WERI-Rb-1 (cell line): Measurements from ENCODE around the gene CRYM.
A peak's percentile ranks its signal among the peaks of the same experiment; 100 is the strongest.

Experiments used
- DNase-seq: peaks from one replicate; pipeline ENCODE4 v3.0.0-alpha.2; 2020
- H3K27ac ChIP-seq: fragments of 250-450 bp; sonication (Bioruptor Pico); 2 replicates; pipeline ENCODE4 v1.5.1; 2020; ENCODE audit warnings: mild to moderate bottlenecking, moderate library complexity
- H3K27me3 ChIP-seq: fragments of 250-450 bp; sonication (Bioruptor Pico); 2 replicates; pipeline ENCODE4 v1.5.1; 2021; ENCODE audit warnings: mild to moderate bottlenecking, low read depth, moderate library complexity; ENCODE audit not compliant: insufficient read depth, severe bottlenecking
- H3K36me3 ChIP-seq: fragments of 250-450 bp; sonication (Bioruptor Pico); 2 replicates; pipeline ENCODE4 v1.5.1; 2020; ENCODE audit warnings: mild to moderate bottlenecking, moderate library complexity
- H3K4me3 ChIP-seq: 2 replicates; pipeline ENCODE4 v1.5.1; 2011; ENCODE audit warnings: low read depth, mild to moderate bottlenecking, control low read depth, low read length
- H3K9me3 ChIP-seq: fragments of 250-450 bp; sonication (Bioruptor Pico); 2 replicates; pipeline ENCODE4 v1.5.1; 2021; ENCODE audit warnings: mild to moderate bottlenecking, moderate library complexity; ENCODE audit not compliant: severe bottlenecking
- TF ChIP-seq, protein P1 (sequence below): IDR thresholded peaks from 2 replicates; pipeline ENCODE4 v1.5.1; 2011; ENCODE audit warnings: low read depth, mild to moderate bottlenecking, control low read depth, inconsistent platforms, low read length

Gene CRYM

DNA sequence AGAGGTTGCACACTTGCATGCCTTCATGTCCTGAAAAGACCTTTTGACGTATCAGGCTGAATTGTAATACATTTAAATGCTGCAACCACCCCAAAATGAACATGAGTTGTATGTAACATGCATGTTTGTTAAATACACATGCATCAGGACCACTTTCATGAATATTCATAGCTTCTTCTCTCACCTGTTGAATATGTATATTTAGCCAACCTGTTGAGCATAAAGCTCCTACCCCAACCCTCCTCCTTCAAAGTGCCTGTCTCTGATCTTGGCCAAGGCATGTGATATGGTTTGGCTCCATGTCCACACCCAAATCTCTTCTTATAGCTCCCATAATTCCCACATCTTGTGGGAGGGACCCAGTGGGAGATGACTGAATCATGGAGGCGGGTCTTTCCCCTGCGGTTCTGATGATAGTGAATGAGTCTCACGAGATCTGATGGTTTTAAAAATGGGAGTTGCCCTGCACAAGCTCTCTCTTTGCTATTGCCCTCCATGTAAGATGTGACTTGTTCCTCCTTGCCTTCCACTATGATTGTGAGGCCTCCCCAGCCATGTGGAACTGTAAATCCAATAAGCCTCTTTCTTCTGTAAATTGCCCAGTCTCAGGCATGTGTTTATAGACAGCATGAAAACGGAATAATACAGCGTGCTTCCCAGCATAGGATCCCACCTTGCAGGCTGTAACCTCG is 3.8 kb upstream of the CRYM start:
- H3K4me3 ChIP-seq = no peak overlapping the region
- peaks cover 6% of the 10 kb centered on the region for H3K9me3 ChIP-seq
- H3K27me3 ChIP-seq = no peaks in the 10 kb centered on the region
- H3K36me3 ChIP-seq = no peaks in the 10 kb centered on the region
- DNase-seq = peak; percentile 51
- TF ChIP-seq, protein P1, sequence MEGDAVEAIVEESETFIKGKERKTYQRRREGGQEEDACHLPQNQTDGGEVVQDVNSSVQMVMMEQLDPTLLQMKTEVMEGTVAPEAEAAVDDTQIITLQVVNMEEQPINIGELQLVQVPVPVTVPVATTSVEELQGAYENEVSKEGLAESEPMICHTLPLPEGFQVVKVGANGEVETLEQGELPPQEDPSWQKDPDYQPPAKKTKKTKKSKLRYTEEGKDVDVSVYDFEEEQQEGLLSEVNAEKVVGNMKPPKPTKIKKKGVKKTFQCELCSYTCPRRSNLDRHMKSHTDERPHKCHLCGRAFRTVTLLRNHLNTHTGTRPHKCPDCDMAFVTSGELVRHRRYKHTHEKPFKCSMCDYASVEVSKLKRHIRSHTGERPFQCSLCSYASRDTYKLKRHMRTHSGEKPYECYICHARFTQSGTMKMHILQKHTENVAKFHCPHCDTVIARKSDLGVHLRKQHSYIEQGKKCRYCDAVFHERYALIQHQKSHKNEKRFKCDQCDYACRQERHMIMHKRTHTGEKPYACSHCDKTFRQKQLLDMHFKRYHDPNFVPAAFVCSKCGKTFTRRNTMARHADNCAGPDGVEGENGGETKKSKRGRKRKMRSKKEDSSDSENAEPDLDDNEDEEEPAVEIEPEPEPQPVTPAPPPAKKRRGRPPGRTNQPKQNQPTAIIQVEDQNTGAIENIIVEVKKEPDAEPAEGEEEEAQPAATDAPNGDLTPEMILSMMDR = no peak
- H3K27ac ChIP-seq = no peak overlapping the region

DNA sequence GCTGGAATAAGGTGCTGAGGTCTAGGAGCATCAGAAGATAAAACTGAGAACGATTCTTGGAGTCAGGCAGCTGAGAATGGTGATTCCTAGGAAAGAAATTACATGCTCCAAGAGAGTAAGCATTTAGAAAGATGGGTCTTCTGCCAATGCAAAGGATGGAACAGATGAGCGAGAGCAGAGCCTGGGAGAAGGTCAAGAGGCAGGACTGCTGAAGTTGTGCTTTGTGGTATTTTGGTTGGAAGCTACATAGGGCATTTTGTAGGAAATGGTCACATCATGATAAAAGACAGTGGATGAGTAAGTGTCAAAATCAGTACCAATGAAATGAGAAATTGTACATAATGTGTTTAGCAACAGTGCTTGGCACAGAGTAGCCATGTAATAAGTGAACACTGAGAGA is 1.4 kb upstream of the CRYM start:
- Histone ChIP-seq H3K4me3 (no peak overlapping the region), H3K36me3 (no peaks in the 10 kb centered on the region), H3K27ac (no peak overlapping the region), H3K27me3 (no peaks in the 10 kb centered on the region), H3K9me3 (peaks cover 6% of the 10 kb centered on the region)
- DNase-seq = no peak
- TF ChIP-seq, protein P1 = no peak

DNA sequence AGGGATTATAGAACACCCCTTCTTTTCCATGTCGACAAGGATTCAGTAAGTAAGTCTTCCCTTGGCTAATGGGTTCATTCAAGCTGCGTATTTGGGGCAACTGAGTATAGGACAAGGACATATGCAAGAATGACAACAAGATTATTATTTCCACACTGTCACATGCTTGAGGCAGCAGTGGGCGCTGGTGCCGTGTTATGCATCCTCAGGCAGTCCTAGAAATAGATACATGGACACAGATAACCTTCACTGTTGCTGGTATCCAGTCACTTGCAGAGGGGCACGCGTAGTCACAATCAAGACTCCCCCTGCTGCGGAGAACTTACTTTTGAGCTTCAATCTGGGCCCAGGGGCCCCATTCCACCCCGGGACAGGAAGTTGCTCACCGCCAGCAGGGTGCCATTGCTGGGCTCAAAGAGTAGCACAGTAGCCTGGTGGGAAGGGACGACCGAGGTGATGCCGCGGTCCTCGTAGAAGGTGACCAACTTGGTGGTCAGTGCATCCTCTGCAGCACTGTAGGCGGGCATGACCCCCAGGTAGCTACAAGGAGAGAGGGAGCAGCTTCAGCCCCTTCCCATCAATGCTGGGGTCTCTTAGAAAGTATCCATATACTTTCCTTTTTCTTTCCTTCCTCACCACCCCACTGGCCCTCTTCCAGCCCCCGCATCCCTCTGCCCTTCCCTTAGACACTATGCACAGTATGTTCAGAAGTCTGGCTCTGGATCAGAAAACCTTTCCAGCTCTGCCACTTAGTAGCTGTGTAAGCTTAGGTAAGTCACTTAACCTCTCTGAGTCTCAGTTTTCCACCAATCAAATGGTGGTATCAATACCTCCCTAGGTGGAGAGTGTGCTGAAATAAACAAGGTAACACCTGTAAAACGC is 804 bp downstream of the CRYM start:
- Histone ChIP-seq H3K36me3 (no peaks in the 10 kb centered on the region), H3K27me3 (no peaks in the 10 kb centered on the region), H3K4me3 (peak overlapping the region; percentile 61), H3K27ac (no peak overlapping the region), H3K9me3 (peaks cover 6% of the 10 kb centered on the region)
- TF ChIP-seq, protein P1 = no peak
- no peak for DNase-seq

DNA sequence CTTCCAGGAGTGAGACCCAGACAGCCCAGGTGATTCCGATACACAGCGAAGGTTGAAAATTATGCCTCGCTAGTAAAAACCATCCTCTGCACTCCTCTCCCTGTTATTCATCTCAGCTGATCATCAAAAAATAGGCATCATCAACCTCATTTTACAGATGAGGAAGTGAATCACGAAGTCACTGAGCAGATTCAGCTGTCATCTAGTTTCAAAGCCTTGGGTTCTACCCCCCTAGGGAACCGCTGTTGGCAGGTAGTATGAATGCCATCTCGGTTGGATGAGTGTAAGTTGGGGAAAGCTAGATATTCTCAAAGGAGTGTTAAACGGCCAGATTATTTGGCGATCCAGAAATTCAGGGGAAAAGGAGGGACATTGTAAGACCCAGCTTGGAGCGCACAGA is 2.0 kb downstream of the CRYM start:
- H3K9me3 ChIP-seq = no peaks in the 10 kb centered on the region
- H3K4me3 ChIP-seq = no peak overlapping the region
- H3K27me3 ChIP-seq = no peaks in the 10 kb centered on the region
- H3K36me3 ChIP-seq = no peaks in the 10 kb centered on the region
- H3K27ac ChIP-seq = no peak overlapping the region
- TF ChIP-seq, protein P1 = no peak
- DNase-seq = no peak

DNA sequence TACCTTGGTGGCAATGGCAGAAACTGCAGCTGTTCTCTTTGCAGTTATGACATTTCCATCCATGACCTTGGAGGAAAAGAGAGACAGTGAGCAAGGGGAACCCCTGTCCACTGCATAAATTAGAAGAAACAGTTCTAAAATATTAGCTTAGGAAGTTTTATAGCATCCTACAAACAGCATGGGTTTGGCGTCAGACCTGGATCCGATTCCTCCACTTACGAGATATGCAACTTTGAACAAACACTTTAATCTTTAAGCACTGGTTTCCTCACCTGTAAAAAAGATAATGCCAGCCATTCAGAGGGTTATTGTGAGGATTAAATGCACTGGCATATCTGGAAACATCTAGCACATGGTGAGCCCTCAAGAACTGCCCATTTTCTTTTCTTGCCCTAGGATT is 2.6 kb downstream of the CRYM start:
- TF ChIP-seq, protein P1 = no peak
- Histone ChIP-seq H3K36me3 (no peaks in the 10 kb centered on the region), H3K9me3 (no peaks in the 10 kb centered on the region), H3K27ac (no peak overlapping the region), H3K27me3 (no peaks in the 10 kb centered on the region), H3K4me3 (no peak overlapping the region)
- no peak for DNase-seq
